DOHH2 (cell line): ENCODE data around the gene CACNB1.

Experiments used
- H3F3A ChIP-seq: fragments of 200-600 bp; sonication (generic), shearing (Covaris generic); 2 replicates; pipeline ENCODE4 v1.6.0; 2016; ENCODE audit warnings: antibody characterized with exemption, mild to moderate bottlenecking; ENCODE audit not compliant: control insufficient read depth, insufficient read depth
- H3K27ac ChIP-seq: fragments of 200-600 bp; sonication (generic); 2 replicates; pipeline ENCODE4 v1.5.1; 2014; ENCODE audit warnings: low read depth, mild to moderate bottlenecking, low read length, moderate library complexity
- H3K27me3 ChIP-seq: fragments of 200-600 bp; sonication (generic); 2 replicates; pipeline ENCODE4 v1.6.1; 2014; ENCODE audit warnings: mild to moderate bottlenecking, low read length, mixed read lengths; ENCODE audit not compliant: control insufficient read depth
- H3K36me3 ChIP-seq: fragments of 200-600 bp; sonication (generic); 2 replicates; pipeline ENCODE4 v1.6.1; 2014; ENCODE audit warnings: mild to moderate bottlenecking, low read length, moderate library complexity, mixed read lengths; ENCODE audit not compliant: control insufficient read depth
- H3K4me1 ChIP-seq: fragments of 200-600 bp; sonication (generic); 2 replicates; pipeline ENCODE4 v1.6.1; 2014; ENCODE audit warnings: mild to moderate bottlenecking, low read length, mixed read lengths; ENCODE audit not compliant: control insufficient read depth
- H3K4me2 ChIP-seq: fragments of 200-600 bp; sonication (generic); 2 replicates; pipeline ENCODE4 v1.6.0; 2014; ENCODE audit warnings: mild to moderate bottlenecking, low read length, moderate library complexity
- H3K4me3 ChIP-seq: fragments of 200-600 bp; sonication (generic); 2 replicates; pipeline ENCODE4 v1.5.1; 2014; ENCODE audit warnings: mild to moderate bottlenecking, low read length, mixed read lengths
- H3K79me2 ChIP-seq: fragments of 200-600 bp; sonication (generic); 2 replicates; pipeline ENCODE4 v1.6.1; 2014; ENCODE audit warnings: mild to moderate bottlenecking, low read length, mixed read lengths; ENCODE audit not compliant: control insufficient read depth
- H3K9me2 ChIP-seq: fragments of 200-600 bp; sonication (generic); replicated peaks from 2 replicates; pipeline ENCODE4 v1.6.1; 2014; ENCODE audit warnings: mild to moderate bottlenecking, low read length, mixed read lengths; ENCODE audit not compliant: control insufficient read depth
- H3K9me3 ChIP-seq: fragments of 200-600 bp; sonication (generic); 2 replicates; pipeline ENCODE4 v1.6.1; 2014; ENCODE audit warnings: antibody characterized with exemption, low read length, mixed read lengths; ENCODE audit not compliant: control insufficient read depth, insufficient read depth
- H4K20me1 ChIP-seq: fragments of 200-600 bp; sonication (generic); 2 replicates; pipeline ENCODE4 v1.6.0; 2014; ENCODE audit warnings: low read depth, mild to moderate bottlenecking, antibody characterized with exemption, low read length, moderate library complexity; ENCODE audit not compliant: control insufficient read depth, insufficient read depth
- CTCF ChIP-seq: fragments of 200-600 bp; sonication (generic); IDR thresholded peaks from one replicate; pipeline ENCODE4 v1.5.1; 2014; ENCODE audit warnings: antibody characterized with exemption, mild to moderate bottlenecking, low read depth, low read length; ENCODE audit not compliant: poor library complexity, severe bottlenecking
- EZH2phosphoT487 ChIP-seq: fragments of 200-600 bp; sonication (generic); IDR thresholded peaks from 2 replicates; pipeline ENCODE4 v1.6.1; 2017; ENCODE audit warnings: borderline replicate concordance, mild to moderate bottlenecking, antibody characterized with exemption, low read length, moderate library complexity, mixed read lengths

The CACNB1 gene

GRCh38 chr17:39183045-39183444, 14.4 kb downstream of the CACNB1 start:
- peaks cover 61% of the 10 kb centered on the region for H3K36me3 ChIP-seq

GRCh38 chr17:39181303-39181702, 16.2 kb downstream of the CACNB1 start:
- no peaks in the 10 kb centered on the region for H3K79me2 ChIP-seq
- no peaks in the 10 kb centered on the region; the same call in 1 of the 2 replicates for H3F3A ChIP-seq
- no peak overlapping the region for H3K4me3 ChIP-seq
- no peak overlapping the region for H3K4me2 ChIP-seq
- no peaks in the 10 kb centered on the region for H3K4me1 ChIP-seq
- H3K9me2 ChIP-seq: no peaks in the 10 kb centered on the region
- no peak overlapping the region for H3K27ac ChIP-seq
- TF ChIP-seq EZH2phosphoT487 (no peak), CTCF (no peak)
- H3K27me3 ChIP-seq: no peaks in the 10 kb centered on the region
- no peaks in the 10 kb centered on the region for H3K9me3 ChIP-seq
- H4K20me1 ChIP-seq: no peaks in the 10 kb centered on the region
- H3K36me3 ChIP-seq: peaks cover 64% of the 10 kb centered on the region

More at GRCh38 chr17:39183045-39183444, 14.4 kb downstream of the CACNB1 start:
- H3F3A ChIP-seq: no peaks in the 10 kb centered on the region; the same call in 1 of the 2 replicates
- H3K79me2 ChIP-seq: no peaks in the 10 kb centered on the region
- no peaks in the 10 kb centered on the region for H3K9me3 ChIP-seq
- H3K4me3 ChIP-seq: no peak overlapping the region
- H3K4me2 ChIP-seq: no peak overlapping the region
- H3K27me3 ChIP-seq: no peaks in the 10 kb centered on the region
- no peaks in the 10 kb centered on the region for H3K9me2 ChIP-seq
- TF ChIP-seq CTCF (no peak), EZH2phosphoT487 (no peak)
- H3K27ac ChIP-seq: no peak overlapping the region
- no peaks in the 10 kb centered on the region for H4K20me1 ChIP-seq
- no peaks in the 10 kb centered on the region for H3K4me1 ChIP-seq

- Histone ChIP-seq H3K79me2 (no peaks in the 10 kb centered on the region), H4K20me1 (peaks cover 4% of the 10 kb centered on the region; the same call in 1 of the 2 replicates), H3K36me3 (peaks cover 55% of the 10 kb centered on the region), H3K9me3 (no peaks in the 10 kb centered on the region), H3K4me2 (no peak overlapping the region), H3F3A (no peaks in the 10 kb centered on the region; the same call in 1 of the 2 replicates), H3K9me2 (no peaks in the 10 kb centered on the region), H3K27ac (no peak overlapping the region), H3K4me1 (peaks cover 1% of the 10 kb centered on the region), H3K4me3 (no peak overlapping the region), H3K27me3 (no peaks in the 10 kb centered on the region)
- TF ChIP-seq CTCF (no peak), EZH2phosphoT487 (no peak)
Observed at GRCh38 chr17:39178536-39178935, 18.9 kb downstream of the CACNB1 start.
